Subcutaneous adipose tissue (tissue), 4 donors: ENCODE data around the gene TXNDC17. TPM values are rescaled to one million over a fixed set of nuclear protein-coding genes. Genes with fewer than 3 reads are reported as not detected.

Experiments used
- total RNA-seq, 4 donors: library from RNA; depleted of rRNA; stranded (reverse); fragments of >200 nt; gene quantifications; one replicate each; pipeline ENCODE4 v1.1.0, GENCODE V29; 2016
- TF ChIP-seq, protein P1 (sequence below): fragments of 450-650 bp; IDR thresholded peaks from one replicate; pipeline ENCODE4 v1.5.1; 2016; ENCODE audit warnings: low read depth, mild to moderate bottlenecking, control low read depth, antibody characterized with exemption, moderate library complexity

TXNDC17 gene
- 100 to 1,000 TPM in 2 of 4 donors, 10 to 100 TPM in 2; 67.0 to 216 (median 115) TPM for total RNA-seq

DNA sequence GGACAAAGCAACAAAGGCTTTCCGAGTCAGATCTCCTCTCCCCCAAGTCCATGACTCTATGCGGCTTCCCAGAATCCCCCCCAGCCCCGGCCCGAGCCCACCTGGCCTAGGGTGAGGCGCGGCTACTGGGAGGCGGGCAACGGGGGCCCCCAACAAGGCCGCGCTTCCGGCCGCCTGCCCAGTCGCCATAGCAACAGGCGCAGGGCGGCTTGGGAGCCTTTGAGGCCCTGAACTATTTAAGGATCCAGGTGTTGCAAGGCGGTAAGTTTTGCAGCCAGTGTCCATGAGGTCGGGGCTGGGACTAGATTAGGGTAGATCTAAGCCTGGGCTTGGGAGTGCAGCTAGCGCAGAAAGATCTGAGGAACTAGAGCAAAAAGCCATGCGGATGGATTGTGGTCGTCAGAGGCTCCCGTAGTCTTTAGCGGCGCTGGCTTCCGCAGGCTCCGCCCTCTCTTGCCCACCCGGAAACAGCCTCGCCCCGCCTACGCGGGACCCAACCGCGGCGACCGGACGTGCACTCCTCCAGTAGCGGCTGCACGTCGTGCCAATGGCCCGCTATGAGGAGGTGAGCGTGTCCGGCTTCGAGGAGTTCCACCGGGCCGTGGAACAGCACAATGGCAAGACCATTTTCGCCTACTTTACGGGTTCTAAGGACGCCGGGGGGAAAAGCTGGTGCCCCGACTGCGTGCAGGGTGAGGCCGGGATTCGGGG is at the start of gene TXNDC17, which contains the start of gene KIAA0753:
TSS of gene TXNDC17 (plus strand) at position 525 of the 711 bp plus-strand sequence. CDS start at position 548, 23 bp downstream.
TSS of gene KIAA0753 (minus strand) at position 176 of the 711 bp plus-strand sequence. CDS start 5,608 bp downstream, outside the sequence.
- TF ChIP-seq, protein P1, sequence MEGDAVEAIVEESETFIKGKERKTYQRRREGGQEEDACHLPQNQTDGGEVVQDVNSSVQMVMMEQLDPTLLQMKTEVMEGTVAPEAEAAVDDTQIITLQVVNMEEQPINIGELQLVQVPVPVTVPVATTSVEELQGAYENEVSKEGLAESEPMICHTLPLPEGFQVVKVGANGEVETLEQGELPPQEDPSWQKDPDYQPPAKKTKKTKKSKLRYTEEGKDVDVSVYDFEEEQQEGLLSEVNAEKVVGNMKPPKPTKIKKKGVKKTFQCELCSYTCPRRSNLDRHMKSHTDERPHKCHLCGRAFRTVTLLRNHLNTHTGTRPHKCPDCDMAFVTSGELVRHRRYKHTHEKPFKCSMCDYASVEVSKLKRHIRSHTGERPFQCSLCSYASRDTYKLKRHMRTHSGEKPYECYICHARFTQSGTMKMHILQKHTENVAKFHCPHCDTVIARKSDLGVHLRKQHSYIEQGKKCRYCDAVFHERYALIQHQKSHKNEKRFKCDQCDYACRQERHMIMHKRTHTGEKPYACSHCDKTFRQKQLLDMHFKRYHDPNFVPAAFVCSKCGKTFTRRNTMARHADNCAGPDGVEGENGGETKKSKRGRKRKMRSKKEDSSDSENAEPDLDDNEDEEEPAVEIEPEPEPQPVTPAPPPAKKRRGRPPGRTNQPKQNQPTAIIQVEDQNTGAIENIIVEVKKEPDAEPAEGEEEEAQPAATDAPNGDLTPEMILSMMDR: no peak

DNA sequence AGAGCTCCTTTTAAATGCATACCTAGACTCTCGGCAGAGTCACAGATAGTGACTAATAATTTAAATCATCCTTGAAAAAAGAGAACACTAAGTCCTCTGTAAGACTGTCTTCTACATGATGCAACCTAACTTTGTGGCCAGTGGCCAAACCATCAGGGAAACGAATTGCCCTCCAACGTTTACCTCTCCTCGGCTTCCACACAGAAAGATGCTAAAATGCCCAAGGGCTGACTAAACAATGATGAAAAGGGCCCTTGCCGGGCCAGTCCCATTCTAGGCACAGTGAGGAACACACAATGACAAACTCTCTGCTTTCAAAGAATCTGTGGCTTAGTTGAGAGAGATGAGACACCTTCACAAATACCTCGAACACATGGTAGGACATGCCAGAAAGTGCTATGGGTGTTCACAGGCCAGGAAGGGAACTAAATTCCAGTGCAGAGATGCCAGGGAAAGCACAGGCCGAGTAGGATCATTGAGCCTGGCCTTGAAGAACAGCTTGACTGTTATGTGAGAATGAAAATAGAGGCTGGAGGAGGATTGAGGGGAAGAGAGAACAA is 49.2 kb upstream of the TXNDC17 start:
- TF ChIP-seq, protein P1: no peak

DNA sequence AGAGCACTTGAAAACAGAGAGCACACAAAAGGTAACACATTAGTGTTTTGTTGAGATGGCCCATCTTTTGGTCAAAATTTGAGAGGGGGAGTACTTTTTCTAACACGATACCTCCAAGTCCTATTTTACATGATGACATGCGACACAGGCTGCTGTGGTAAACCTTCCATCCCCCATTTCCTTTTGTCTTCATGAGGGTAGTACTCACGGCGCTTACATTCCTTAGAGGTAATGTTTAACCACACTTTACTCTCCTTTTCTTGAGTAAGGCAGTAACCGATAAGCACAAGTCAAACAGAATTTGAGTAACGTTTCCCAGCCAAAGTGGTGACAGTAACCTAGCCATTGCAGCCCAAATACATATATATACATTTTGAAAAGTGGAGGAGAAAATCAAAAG is 48.7 kb upstream of the TXNDC17 start:
- TF ChIP-seq, protein P1: no peak

DNA sequence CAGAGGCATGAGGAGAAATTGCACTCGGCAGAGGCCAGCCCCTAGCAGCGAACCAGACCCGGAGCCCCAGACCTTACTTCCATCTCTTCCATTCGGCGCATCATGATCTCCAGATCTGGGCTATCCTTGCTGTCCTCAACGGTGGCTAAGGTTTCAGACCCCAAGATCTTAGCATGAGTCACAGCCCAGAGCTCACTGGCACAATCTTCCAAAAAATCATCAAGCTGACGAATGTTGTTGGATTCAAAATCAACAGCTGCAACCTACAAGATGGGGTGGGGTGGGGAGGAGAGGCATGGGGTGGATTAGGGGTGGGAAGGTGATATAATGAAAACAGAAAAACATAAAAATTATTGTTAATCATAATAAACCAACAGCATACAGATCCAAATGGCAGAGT is 44.8 kb upstream of the TXNDC17 start:
- TF ChIP-seq, protein P1: no peak

DNA sequence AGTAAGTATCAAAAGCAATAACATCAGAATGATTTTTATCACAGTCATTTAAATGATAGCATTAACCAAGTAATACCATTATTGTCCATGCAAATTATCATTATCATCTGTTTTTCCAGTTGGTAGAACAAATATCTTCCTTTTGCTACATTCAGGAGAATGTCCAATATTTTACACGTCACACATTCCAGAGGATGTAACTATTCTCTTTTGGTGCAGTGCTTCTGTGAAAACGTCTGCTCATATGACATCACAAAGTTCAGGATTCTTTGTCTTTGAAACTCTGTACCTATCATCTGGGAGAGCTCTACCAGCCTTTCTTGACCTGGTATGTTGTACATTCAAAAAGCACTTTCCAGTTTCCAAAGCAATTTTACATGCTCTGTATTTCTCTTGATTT is 44.3 kb upstream of the TXNDC17 start:
- TF ChIP-seq, protein P1: no peak

DNA sequence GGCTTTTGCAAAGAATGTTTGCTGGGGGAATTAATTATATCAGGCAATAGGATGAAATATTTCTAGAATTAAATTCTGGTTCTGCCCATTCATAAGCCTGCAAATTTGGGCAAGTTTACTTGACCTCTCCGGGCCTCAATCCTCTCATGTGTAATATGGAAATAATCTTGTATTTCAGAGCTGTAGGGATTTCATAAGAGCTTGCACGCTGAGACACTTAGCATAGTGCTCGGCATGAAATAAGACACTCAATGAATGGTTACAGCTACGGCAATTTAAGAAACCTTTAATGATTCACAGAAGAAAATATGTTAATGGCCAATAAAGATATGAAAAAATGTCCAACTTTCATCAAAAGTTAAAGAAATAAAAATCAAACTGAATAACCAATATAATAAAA is 43.9 kb upstream of the TXNDC17 start:
- TF ChIP-seq, protein P1: no peak

DNA sequence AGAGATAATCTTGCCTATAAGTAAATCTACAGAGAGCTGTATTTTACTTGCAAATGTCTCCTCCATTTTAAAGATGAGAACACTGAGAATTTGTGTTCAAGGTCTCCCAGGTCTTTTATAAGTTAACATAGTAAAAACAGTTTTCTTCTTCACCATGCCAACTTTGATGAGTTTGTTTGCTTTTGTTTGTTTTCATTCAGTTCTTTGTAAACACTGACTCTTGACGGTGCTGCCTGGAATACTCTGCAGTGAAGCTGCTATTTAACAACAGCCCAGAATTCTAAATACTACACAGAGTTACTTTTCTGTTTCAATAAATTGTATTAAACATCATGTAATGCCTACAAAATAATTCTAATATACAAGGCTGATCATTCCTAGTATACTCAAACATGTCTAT is 43.1 kb upstream of the TXNDC17 start:
- TF ChIP-seq, protein P1: no peak
